Anterior cingulate cortex (tissue), 58 donors: ENCODE results near the gene STARD13.

ENCODE experiments used
- DNase-seq, 58 donors: peaks; one replicate each; lab custom pipeline; 2025; lab: John Stamatoyannopoulos, UW

STARD13 gene

DNA sequence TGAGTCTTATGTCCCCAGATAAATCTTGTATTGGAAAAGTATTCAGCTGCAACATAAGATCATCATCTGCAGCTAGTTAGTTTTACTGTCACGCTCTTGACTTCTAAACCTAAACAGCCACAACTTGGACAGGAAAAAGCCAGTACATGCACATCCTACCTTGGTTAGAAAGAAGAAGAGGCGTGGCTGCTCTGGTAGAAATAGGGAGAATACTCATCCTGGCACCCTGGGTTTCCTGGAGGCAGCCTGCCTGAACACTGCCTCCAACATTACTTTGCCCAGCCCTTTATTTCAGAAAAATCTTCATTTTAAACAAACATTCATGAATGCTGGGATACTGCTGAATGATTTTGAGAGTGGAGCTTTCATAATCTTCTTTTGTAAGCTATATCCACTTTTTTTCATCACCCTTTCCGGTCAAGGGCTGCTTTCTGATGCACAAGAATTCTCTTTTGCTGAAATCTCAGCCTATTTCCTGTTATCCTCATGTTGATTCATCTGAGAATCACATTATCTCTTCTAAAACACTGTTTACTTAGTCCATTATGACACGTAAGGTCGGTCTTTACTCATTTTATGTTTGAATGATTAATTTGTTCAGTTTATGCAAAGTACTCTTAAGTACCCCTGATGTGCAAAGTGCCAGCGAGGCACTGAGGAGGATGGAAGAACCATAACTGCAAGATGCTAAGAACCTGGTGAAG, 55.2 kb downstream of the STARD13 start:
- peak in 1 of 58 donors; percentile 44 for DNase-seq

DNA sequence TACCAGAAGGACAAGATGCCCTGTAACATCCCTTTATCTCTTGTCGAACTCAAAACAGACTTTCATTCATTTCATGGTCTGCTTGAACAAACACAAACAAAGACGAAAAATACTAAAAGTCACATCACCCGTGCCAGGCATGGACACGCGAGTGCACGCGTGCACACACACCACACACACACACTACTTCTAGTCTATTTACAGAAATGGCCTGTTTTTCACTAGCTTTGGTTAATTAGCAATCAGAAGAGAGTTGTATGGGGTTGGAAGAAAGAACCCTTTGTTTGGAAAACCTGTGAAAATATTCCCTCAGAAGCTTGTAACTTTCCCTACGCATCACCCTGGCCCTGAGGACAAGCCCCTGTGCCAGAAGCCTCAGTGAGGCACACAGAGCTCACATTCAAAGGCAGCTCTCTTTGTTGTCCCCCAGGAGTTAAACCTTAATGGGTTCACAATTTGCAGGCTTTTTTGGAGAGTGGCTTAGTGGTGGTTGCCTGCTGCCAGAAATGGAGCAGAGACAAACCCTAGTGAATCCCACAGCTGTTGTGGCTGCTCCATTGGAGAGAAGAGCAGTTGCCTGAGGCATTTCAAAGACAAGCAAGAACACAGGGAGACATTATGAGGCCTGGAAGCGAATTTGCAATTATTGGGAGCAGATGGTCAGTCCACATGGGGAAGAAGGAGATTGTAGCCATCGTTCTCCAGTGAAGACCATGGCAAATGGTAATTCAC, 55.9 kb downstream of the STARD13 start:
- DNase-seq, result peak in 46 of 58 donors; percentile 15 to 81 (median 50)

DNA sequence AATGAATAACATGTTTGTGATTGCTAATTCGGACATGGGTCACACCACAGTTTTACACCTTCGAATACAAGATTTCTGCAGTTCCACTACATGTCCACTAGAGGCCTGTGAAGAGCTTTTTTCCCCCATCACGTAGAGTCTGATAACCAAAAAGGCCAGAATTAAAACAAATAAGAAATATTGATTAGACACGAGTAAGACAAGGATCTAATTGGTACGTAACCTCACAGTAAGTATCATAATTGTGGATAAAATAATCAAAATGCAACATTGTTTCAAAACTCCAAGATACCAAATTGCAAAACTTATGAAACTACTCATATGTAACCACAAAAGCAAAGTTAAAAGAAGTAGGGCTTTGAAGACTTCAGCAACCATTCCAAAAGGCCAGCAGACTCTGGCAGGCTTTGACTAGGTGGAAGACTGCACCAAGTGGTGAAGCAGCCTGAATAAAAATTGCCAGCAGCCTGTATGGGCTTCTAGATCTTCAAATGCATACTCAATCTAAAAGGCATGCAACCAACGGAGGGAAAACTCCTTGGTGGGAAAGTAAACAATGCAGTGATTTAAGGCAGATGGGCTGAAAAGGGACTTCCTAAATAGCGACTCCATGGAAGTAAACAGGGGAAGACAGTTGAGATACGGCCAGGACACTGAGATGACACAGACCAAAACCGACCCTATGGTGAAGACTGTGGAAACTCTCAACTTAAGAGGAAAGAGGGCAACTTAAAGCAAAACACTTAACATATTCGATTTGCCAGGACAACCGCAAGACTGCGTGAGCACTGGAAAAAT, 56.7 kb downstream of the STARD13 start:
- DNase-seq, result peak in 11 of 58 donors; percentile 5 to 68 (median 36)

DNA sequence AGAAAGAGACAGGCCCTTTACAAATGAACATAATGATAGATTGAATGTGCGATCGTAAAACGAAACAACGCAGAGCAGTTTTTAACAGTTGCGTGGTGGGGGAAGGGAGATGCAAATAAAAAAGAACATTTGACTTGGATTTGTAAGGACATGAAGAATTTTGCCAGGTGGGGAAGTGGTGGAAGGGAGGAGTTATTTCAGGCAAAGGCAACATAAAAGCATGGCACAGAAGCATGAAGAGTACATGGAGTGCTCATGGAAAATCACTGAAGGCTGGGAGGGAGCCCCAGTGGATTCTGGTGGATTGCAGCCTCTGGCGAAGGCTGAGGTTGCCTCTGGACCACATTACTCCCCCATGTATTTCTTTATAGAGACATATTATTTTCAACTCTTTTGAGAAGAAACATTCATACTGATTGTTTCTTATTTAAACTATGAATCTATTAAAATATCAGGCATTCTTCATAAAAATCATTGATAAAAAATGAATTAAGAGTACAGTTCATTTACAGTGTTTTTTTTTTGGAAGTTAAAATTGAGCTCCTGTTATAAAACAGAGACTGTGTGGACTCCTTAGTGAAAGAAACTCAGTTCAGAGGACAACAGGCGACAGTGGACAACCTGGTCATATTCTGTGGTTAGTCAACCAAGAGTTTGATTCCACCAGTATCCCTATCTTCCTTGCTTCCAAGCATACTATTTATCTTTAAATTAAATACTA, 57.5 kb downstream of the STARD13 start:
- no peak for DNase-seq

DNA sequence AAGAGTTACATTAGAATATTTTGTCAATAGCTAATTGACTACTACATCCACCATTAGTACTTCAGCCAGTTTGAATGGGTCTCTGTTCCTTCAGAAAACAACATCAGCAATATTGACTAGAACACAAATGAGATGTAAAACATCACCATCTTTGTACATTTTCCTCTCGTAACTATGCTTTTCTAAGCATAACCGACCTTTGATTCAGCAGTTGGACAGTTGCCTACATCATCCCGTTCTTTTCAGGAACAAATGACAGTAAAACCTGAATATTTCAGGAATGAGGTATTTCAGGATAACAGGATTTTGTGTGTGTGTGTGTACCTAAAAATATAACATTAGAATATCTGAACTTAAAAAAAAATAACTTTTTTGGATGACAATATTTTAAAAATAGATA, 60.9 kb downstream of the STARD13 start:
- DNase-seq, result no peak

DNA sequence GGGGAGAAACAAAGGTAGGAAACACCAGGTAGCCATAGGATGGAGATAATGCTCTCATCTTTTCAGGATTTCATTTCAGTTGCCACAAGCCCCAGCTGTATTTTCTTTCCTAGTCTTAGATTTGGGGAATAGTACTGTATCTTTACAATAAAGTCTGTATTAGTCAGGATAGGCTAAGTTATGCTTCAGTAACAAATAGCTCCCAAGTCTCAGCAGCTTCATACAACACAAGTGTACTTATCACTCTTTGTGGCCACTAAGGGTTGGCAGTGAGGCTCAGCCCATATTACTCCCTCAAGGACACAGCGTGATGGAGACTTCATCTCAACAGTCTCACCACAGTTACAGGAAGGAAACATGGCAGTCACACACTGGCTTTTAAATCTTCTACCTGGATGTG, 61.4 kb downstream of the STARD13 start:
- no peak for DNase-seq

DNA sequence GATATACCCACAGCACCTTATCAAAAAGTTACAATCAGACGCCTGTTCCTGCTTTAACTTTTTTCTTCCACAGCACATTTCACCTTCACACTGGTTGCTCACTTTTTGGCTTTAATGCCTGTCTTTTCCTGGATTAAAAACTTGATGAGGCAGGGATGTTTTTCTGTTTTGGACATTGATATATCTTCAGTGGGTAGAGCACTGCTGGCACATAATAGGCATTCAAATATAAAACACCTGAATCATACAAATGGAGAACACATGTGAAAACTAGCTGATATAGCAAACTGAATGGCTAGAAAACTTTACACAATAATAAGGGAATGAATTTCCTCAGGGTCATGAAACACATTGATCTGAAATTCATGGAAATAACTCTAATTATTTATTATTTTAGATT, 65.6 kb downstream of the STARD13 start:
- no peak for DNase-seq

DNA sequence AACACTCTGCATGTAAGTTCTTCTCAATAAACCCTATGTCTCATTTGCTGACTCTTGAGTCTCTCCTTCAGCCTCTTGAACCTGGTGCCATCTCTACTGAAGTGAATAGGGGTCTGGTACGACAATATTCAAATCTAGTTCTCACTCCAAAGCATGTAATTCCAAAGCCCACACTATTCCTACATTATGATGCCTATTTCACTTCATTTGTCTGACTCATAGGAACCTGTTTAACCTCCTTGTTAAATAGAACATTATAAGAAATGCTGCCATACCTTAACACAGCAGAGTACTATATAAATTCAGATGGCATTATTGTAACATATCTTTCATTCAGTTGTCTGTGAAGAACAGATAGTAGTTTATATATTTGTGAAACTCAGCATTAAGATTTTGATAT, 67.1 kb downstream of the STARD13 start:
- no peak for DNase-seq

DNA sequence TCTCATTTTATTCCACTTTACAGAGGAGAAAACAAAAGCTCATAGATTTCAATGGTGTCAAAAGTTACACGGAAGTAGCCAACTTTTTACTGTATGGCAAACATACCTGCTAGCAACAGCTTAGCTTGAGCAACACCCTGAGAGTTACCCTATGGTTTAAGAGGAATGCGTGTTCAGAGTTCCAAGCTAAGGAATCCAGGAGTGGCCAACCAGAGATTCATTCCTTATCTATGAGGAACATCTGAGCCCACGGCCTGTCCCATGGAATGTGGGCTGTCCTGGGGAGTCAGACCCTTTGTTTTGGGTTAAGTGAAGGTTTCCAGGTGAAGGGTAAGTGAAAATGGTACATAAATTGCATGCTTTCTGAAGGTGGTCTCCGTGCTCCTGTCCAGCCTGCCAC, 67.5 kb downstream of the STARD13 start:
- no peak for DNase-seq

DNA sequence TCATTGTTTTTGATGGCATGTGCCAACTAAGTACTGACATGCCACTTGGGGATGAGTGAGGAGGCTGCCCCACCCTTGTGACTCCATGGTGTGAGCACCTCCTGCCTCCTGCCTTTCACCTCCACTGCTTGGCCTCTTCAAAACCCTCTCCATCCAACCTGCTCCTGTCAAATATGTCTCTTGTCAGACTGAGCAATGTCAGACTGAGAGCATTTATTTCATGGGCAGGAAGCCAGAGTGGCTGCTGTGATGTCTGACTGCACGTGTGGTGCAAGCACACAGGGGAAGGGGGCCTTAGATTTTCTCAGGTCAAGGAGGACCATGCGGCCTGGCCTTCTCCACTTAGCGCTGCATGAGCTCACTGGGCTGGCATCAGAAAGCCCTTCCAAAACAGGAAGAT, 68.3 kb downstream of the STARD13 start:
- DNase-seq, result no peak

DNA sequence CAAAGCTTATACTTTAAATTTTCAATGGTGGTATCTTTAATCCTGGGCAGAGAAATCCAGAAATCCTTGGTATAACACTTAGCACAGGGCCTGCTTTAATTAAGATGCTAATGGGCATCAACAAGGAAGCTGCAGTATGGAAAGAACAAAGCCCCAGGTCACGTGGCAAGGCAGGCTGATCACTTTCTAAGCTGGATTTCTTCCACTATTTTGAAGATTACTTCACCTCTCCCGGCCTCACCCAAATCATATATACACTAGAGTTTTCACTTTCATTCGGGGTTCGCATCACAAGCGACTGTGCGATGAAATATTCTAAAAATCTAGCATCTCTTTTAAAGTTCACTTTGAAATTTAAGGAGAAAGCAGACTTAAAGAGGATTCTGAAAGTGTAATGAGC, 71.8 kb downstream of the STARD13 start:
- peak in 8 of 58 donors; percentile 11 to 33 (median 26) for DNase-seq

DNA sequence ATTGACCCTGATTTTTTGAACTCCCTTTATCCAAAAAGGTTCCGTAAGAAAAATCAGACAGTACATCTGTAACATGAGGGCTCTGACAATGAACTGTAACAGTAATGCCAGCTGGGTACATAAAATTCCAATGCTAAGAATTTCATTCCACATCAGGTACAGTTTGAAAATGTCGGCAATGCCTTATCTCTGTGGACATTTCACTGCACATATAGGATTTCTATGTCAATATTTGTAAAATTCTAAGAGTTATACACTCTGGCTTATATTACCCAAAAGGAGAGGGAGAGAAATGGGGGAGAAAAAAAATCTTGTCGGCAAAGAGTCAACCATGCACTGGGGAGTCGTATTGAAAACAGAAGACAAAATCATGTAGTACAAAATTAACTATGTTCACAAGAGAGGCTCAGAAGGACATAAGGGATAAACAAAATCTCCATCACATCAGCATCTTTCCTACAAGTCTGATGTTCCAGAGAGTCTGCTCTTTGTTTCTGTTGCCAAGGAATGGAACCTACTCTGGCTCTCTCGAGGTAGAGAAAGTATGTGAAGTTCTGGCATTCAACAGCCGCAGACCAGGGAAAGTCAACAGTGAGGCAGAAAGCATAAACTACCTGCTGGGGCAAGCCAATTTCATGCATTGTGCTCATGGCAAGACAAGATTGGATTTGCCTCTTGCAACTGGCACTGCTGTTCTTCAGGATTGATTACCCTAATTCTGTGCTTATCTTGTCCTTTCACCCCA, 72.4 kb downstream of the STARD13 start:
- peak in 1 of 58 donors; percentile 25 for DNase-seq

DNA sequence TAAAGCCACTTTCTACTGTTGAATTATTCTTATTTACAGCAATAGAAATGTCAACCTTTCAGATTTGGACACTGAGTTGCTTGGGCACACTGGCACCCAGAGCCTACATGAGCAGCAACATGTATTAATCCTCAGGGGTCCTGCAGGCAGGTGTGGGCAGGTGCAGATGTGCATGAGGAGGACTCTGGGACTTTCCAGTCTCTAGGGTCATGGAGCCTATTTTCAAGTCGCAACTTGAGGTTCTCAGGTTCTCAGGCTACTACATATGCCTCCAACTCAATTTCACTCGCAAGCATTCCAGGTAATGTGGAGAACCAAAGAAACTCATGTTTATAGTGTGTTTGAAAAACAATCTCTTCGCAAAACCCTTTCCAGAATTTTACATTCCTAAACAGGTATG, 73.2 kb downstream of the STARD13 start:
- no peak for DNase-seq

DNA sequence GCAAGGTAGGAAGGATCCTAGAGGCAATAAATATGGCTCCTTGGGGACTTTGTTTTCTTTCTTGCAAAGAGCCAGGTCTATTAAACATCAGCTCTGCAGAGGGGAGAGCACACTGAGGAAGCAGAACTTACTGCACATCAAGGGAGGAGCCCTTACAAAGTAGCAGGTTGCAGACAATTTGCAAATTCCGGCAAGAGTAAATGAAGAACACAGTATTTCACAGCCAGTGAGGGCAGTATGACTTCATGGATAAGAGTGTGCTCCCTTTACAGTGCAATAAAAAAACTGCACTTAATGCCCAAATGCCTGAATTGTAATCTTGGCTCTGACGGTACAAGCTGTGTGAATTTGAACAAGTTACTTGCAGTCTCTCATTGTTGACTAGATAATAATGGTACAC, 75.5 kb downstream of the STARD13 start:
- no peak for DNase-seq

DNA sequence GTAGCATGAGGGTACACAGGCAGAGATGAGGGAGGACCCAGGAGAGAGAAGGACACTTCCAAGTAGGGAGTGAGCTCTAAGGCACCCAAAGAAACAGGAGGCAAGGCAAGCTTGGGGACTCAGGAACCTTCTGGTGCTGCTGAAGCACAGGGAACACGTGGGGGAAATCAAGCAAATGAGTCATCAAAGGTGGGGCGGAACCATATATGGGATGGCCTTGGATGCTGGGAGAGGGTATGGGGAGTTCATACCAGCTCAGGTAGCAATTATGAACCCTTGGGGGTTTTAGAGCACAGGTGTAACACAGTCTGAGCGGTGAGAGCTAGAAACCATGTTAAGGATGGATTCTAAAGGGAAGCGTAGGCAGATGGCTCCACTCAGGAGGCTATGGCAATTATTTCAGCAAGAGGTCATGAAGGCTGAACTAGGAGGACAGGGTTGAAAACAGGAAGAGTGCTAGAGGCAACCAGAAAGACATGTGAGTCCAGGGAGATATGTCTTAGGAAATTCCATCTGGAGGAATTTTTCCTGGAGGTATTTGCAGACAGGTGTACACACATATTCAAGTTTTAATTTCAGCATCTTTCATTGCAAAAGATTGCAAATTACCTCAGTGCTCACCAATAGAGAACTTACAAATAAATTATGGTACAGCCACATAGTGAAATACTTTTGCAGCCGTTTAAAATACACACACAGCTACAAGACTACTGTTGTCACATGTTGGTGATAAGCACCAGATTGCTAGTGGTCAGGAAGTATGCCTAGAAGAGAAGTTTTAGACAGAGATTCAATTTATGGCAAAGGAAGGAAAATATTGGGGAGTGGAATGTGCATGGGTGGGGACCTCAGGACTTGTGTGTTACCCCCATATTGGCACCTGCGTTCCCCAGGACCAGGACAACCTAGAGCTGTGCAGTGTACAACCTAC, 77.0 kb downstream of the STARD13 start:
- no peak for DNase-seq

DNA sequence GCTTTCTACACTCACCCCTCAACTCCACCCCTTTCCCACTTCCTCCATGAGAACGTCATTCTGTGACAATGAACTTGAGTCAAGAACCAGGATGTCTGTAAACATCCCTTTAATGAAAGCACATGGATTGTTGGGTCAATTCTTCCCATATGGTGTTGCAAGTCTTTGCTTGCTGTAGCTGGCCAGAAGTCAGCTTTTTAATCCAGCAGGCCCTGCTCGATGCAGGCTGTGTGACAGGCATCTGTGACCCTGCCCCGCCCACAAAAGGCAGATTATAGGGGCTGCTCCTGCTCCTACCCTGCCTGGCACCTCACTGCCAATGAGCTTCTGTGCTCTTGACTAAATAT, 78.0 kb downstream of the STARD13 start:
- no peak for DNase-seq

DNA sequence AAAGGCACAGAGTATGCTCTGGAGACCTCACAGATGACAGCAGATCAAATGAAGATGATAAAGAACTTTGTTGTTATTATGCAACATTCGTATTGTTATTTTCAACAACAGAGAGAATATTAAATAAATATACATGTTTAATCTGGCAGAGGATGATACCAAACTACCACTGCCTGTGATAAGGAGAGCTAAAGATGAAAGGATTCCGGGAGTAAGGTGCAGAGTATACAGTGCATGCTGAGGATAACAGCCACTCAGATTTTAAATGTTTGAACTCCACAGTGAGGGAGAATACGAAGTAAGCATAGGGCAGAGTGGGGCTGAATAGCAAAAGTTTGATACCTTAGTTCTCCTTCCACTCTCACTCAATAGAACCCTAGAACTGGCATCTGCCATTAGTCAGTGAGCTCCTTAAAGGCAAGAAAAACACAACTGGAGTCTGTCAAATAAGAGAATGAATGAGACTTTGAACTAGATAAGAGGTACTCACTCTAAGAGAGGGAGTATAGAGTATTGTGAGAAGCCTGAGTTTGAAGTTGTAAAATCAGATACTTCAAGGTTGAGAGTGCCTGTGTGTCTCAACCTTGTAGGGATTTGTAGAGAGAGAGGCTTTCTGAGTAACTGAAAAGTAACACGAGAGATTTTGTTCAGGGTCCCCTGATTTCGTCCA, 78.5 kb downstream of the STARD13 start:
- DNase-seq, result no peak

DNA sequence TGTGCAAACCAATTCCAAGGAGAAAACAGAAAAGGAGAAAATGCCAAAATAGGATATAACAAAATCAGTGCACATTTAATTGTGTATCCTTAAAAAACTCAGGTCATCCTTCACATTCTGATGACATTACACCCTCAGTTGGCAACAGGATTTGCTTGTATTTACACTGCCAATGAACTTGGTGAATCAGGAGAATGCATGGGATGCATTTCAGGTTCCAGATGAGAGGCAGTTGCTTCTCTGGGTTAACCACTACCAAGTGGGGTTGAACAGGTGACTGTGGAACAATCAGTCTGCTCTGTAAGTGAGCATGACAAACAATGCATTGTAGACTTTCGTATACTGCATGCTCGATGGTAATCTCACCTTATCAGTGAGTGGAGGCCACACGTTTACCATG, 79.1 kb downstream of the STARD13 start:
- DNase-seq, result no peak
